Measurements from ENCODE around the gene MID1. TPM values are rescaled to one million over a fixed set of nuclear protein-coding genes. Genes with fewer than 3 reads are reported as not detected.

Gene MID1
- total and polyA plus RNA-seq, 9 of the 15 experiments (the other 6 are each of a cell fraction or from before 2014, with no cell fraction given): 0.07 to 0.54 (median 0.33) TPM

GRCh38 chrX:10505726-10506125 lies 114.7 kb downstream of the MID1 start:
- Histone ChIP-seq H3K9me3 (replicated peaks; ENCODE audit: control insufficient read depth, insufficient read depth, low read depth, low read length) (no peaks in the 10 kb centered on the region), H3K9me1 (ENCODE audit: control insufficient read depth, insufficient read depth, low read length) (no peaks in the 10 kb centered on the region), H3K4me3 (no peak overlapping the region), H3K4me2 (ENCODE audit: insufficient read depth, low read length) (no peak overlapping the region), H4K20me1 (replicated peaks; ENCODE audit: control insufficient read depth, insufficient read depth, low read length) (no peaks in the 10 kb centered on the region), H3K27me3 (ENCODE audit: control insufficient read depth in 2 of 2, insufficient read depth in 2 of 2, low read length in 2 of 2) (peaks cover 0 to 7% of the 10 kb centered on the region in 2 experiments; a peak in 1 of 5 replicates), H3K4me1 (replicated peaks in 1 of 2; ENCODE audit: control insufficient read depth in 2 of 2, insufficient read depth in 2 of 2, low read length in 2 of 2) (no peaks in the 10 kb centered on the region), H3K27ac (ENCODE audit: extremely low read depth, low read depth, low read length) (no peak overlapping the region), H3K79me2 (ENCODE audit: control insufficient read depth, insufficient read depth, low read length) (no peaks in the 10 kb centered on the region), H3K36me3 (ENCODE audit: control insufficient read depth, insufficient read depth, low read length) (no peaks in the 10 kb centered on the region), H2AFZ (ENCODE audit: low read depth, low read length) (no peak overlapping the region), H3K9ac (ENCODE audit: insufficient read depth in 1 of 2, low read depth in 2 of 2, low read length in 2 of 2) (no peak overlapping the region)
- 0% methylated on average over 4 of the region's 4 CpGs for WGBS (ENCODE audit: insufficient coverage, low coverage, missing lambda C conversion rate)
- POLR2A ChIA-PET: no interaction called here
- no peak for ATAC-seq
- no peak for FAIRE-seq
- in situ Hi-C loops (cut with MboI) (no loop called here), intact Hi-C loops (cut with micrococcal nuclease) (no loop called here)
- no TSS peak for BruUV-seq (replicated peaks)
- CTCF ChIA-PET (ENCODE audit: low intra/inter-chr PET ratio): no interaction called here
- no peak for DNase-seq (ENCODE audit: extremely low read depth in 1 of 4, low spot score in 3 of 4)
- TF ChIP-seq SUPT5H (IDR thresholded peaks at IDR 0.05): no peak
- TF ChIP-seq ZKSCAN8 (CRISPR knock-in tag; IDR thresholded peaks at IDR 0.05): no peak
- no peak for TF ChIP-seq CBFA2T3 (IDR thresholded peaks at IDR 0.05)
- TF ChIP-seq TFAP4 (CRISPR knock-in tag; IDR thresholded peaks at IDR 0.05; ENCODE audit: borderline replicate concordance): no peak
- no peak for TF ChIP-seq ZNF395 (CRISPR knock-in tag; IDR thresholded peaks at IDR 0.05)
- TF ChIP-seq FIP1L1 (IDR thresholded peaks at IDR 0.05; ENCODE audit: low read depth, low read length, poor library complexity, severe bottlenecking): no peak
- no peak for TF ChIP-seq SAP30 (IDR thresholded peaks at IDR 0.05; ENCODE audit: borderline replicate concordance, insufficient read depth, low read depth, low read length, poor library complexity, severe bottlenecking)
- no peak for TF ChIP-seq FOXK2 (conservative IDR thresholded peaks at IDR 0.05 in 1 of 2, IDR thresholded peaks at IDR 0.05 in 1 of 2; ENCODE audit: low read depth in 2 of 2)
- TF ChIP-seq POLR2G (IDR thresholded peaks at IDR 0.05; ENCODE audit: low read depth, low read length): no peak
- TF ChIP-seq, protein P1, sequence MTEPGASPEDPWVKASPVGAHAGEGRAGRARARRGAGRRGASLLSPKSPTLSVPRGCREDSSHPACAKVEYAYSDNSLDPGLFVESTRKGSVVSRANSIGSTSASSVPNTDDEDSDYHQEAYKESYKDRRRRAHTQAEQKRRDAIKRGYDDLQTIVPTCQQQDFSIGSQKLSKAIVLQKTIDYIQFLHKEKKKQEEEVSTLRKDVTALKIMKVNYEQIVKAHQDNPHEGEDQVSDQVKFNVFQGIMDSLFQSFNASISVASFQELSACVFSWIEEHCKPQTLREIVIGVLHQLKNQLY (CRISPR knock-in tag; conservative IDR thresholded peaks at IDR 0.05): no peak
- TF ChIP-seq SMARCB1 (IDR thresholded peaks at IDR 0.05; ENCODE audit: insufficient read length, low read depth): no peak
- no peak for TF ChIP-seq ZNF717 (CRISPR knock-in tag; IDR thresholded peaks at IDR 0.05)
- no peak for TF ChIP-seq ZZZ3 (IDR thresholded peaks at IDR 0.05)
- no peak for TF ChIP-seq ATF1 (CRISPR knock-in tag; IDR thresholded peaks at IDR 0.05)
- no peak for TF ChIP-seq ATF1 (tag; IDR thresholded peaks at IDR 0.05)
- no peak for TF ChIP-seq NEUROD1 (IDR thresholded peaks at IDR 0.05; ENCODE audit: borderline replicate concordance, low read depth, low read length, partially characterized antibody)
- TF ChIP-seq ZNF282 (CRISPR knock-in tag; IDR thresholded peaks at IDR 0.05): no peak
- TF ChIP-seq NFXL1 (CRISPR knock-in tag; IDR thresholded peaks at IDR 0.05): no peak
- TF ChIP-seq MXI1 (IDR thresholded peaks at IDR 0.05; ENCODE audit: low read depth, low read length): no peak
